ENCODE results near the gene C6orf47. TPM values are rescaled to one million over a fixed set of nuclear protein-coding genes. Genes with fewer than 3 reads are reported as not detected.

C6orf47 gene
- total and polyA plus RNA-seq, 2 of the 13 experiments (the other 11 are each of a cell fraction or from before 2014, with no cell fraction given): 1.7 to 18.1 TPM

GRCh38 chr6:31652925-31653724 is 7.5 kb downstream of the C6orf47 start (continued):
- no peak for TF ChIP-seq ZNF18 (CRISPR knock-in tag; IDR thresholded peaks at IDR 0.05; ENCODE audit: insufficient replicate concordance)
- TF ChIP-seq SNAPC5 (CRISPR knock-in tag; IDR thresholded peaks at IDR 0.05; ENCODE audit: borderline replicate concordance): 0 out of 2 replicates have a peak, but pooled peaks have one; percentile 27
- peak; percentile 48; the same call in 1 of the 2 replicates for TF ChIP-seq ZFX (CRISPR knock-in tag; IDR thresholded peaks at IDR 0.05; ENCODE audit: low read depth)
- 0 out of 2 replicates have a peak, but pooled peaks have one; percentile 20 for TF ChIP-seq ZNF33A (CRISPR knock-in tag; IDR thresholded peaks at IDR 0.05; ENCODE audit: borderline replicate concordance)
- no peak for TF ChIP-seq FUBP1 (CRISPR knock-in tag; IDR thresholded peaks at IDR 0.05; ENCODE audit: borderline replicate concordance)
- TF ChIP-seq ZSCAN12 (CRISPR knock-in tag; IDR thresholded peaks at IDR 0.05): no peak
- peak in 1 of 2 experiments; percentile 16; a peak in 1 of 4 replicates for TF ChIP-seq NR2F1 (CRISPR knock-in tag; IDR thresholded peaks at IDR 0.05)
- TF ChIP-seq LBX2 (CRISPR knock-in tag; IDR thresholded peaks at IDR 0.05; ENCODE audit: borderline replicate concordance): no peak
- no peak for TF ChIP-seq ZBTB39 (CRISPR knock-in tag; IDR thresholded peaks at IDR 0.05)
- peak; percentile 16 for TF ChIP-seq PAXIP1 (CRISPR knock-in tag; conservative IDR thresholded peaks at IDR 0.05)
- no peak for TF ChIP-seq PPARG (CRISPR knock-in tag; conservative IDR thresholded peaks at IDR 0.05)
- TF ChIP-seq HNRNPH1 (optimal IDR thresholded peaks at IDR 0.05; ENCODE audit: low read depth, low read length): no peak
- peak; percentile 61 for TF ChIP-seq GATAD2A (CRISPR knock-in tag; IDR thresholded peaks at IDR 0.05)
- TF ChIP-seq STAG1 (CRISPR knock-in tag; IDR thresholded peaks at IDR 0.05): peak; percentile 36; the same call in 1 of the 2 replicates
- peak; percentile 53 for TF ChIP-seq SALL1 (CRISPR knock-in tag; IDR thresholded peaks at IDR 0.05)
- 0 out of 2 replicates have a peak, but pooled peaks have one; percentile 2 for TF ChIP-seq ZNF703 (CRISPR knock-in tag; IDR thresholded peaks at IDR 0.05; ENCODE audit: borderline replicate concordance)

Measured in HepG2 (cell line).